HUES6 (cell line): ENCODE data around the gene LAPTM5.

Experiments used
- H3K27ac ChIP-seq: 2 replicates; pipeline ENCODE4 v1.7.0; 2013; ENCODE audit warnings: low read depth, mild to moderate bottlenecking, low read length, inconsistent platforms
- H3K27me3 ChIP-seq: 2 replicates; pipeline ENCODE4 v1.6.1; 2013; ENCODE audit warnings: low read length; ENCODE audit not compliant: control insufficient read depth, insufficient read depth
- H3K36me3 ChIP-seq: 2 replicates; pipeline ENCODE4 v1.6.1; 2013; ENCODE audit warnings: low read length; ENCODE audit not compliant: control insufficient read depth, insufficient read depth
- H3K4me1 ChIP-seq: 2 replicates; pipeline ENCODE4 v1.6.1; 2013; ENCODE audit warnings: low read length; ENCODE audit not compliant: control insufficient read depth, insufficient read depth
- H3K4me3 ChIP-seq: 2 replicates; pipeline ENCODE4 v1.5.1; 2013; ENCODE audit warnings: low read depth, low read length
- H3K9ac ChIP-seq: one replicate; pipeline ENCODE4 v1.6.1; 2013; ENCODE audit warnings: mild to moderate bottlenecking, low read length
- H3K9me3 ChIP-seq: 2 replicates; pipeline ENCODE4 v1.6.1; 2013; ENCODE audit warnings: low read depth, low read length; ENCODE audit not compliant: control insufficient read depth, insufficient read depth

Gene LAPTM5

GRCh38 chr1:30785714-30786113 lies 28.1 kb upstream of the LAPTM5 start:
- Histone ChIP-seq H3K9ac (no peak overlapping the region), H3K4me1 (peaks cover 10% of the 10 kb centered on the region), H3K27me3 (no peaks in the 10 kb centered on the region), H3K9me3 (no peaks in the 10 kb centered on the region), H3K4me3 (no peak overlapping the region), H3K27ac (no peak overlapping the region), H3K36me3 (no peaks in the 10 kb centered on the region)

- Histone ChIP-seq H3K27ac (no peak overlapping the region), H3K27me3 (no peaks in the 10 kb centered on the region), H3K4me3 (no peak overlapping the region), H3K9me3 (no peaks in the 10 kb centered on the region), H3K9ac (no peak overlapping the region), H3K4me1 (peaks cover 10% of the 10 kb centered on the region), H3K36me3 (no peaks in the 10 kb centered on the region)
Measured at GRCh38 chr1:30785181-30785580, 27.6 kb upstream of the LAPTM5 start.

- Histone ChIP-seq H3K36me3 (no peaks in the 10 kb centered on the region), H3K4me1 (peaks cover 12% of the 10 kb centered on the region), H3K9ac (no peak overlapping the region), H3K4me3 (no peak overlapping the region), H3K27ac (no peak overlapping the region), H3K9me3 (no peaks in the 10 kb centered on the region), H3K27me3 (no peaks in the 10 kb centered on the region)
Measured at GRCh38 chr1:30783256-30783915, 25.8 kb upstream of the LAPTM5 start.

DNA sequence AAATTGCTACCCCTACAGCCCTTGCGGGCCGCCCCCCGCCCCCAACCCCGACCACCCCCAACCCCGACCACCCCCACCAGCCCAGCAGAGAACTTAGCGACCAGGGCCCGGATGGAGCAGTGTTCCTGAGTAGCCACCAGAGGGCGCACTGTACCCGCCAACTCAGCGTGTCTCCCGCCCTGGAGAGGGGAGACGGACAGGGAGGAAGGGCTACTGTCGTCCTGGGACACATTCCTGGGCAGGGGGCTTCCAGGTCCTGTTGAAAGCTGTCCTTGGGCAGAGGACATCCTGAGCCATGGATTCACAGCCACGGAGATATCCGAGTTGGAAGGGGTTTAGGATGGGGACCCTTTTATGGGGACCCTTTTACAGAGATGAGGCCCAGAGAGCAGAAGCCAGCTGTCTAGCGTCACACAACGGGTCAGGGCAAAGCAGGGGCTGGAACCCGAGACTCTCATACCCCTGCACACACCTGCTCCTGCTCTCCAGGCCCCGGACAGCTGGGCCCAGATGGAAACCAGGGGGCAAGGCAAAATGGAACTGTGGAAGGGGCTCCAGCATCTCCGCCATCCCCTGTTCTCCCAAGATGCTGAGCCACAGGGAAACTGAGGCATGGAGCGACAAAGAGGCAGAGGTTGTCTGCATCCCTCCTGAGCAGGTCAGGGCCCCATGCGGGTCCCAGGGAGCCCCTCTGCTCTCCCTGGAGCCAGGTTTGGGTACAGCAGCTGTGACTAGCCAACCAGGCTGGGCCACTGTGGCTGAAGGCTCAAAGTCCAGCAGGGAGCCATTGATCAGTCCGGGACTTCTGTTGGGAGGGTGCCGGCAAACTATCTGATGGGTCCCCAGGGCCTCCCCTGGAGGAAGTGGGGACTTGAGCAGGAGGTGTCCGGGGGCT lies 25.0 kb upstream of the LAPTM5 start:
- Histone ChIP-seq H3K27ac (no peak overlapping the region), H3K9me3 (no peaks in the 10 kb centered on the region), H3K4me3 (no peak overlapping the region), H3K4me1 (peaks cover 12% of the 10 kb centered on the region), H3K36me3 (no peaks in the 10 kb centered on the region), H3K9ac (no peak overlapping the region), H3K27me3 (no peaks in the 10 kb centered on the region)

DNA sequence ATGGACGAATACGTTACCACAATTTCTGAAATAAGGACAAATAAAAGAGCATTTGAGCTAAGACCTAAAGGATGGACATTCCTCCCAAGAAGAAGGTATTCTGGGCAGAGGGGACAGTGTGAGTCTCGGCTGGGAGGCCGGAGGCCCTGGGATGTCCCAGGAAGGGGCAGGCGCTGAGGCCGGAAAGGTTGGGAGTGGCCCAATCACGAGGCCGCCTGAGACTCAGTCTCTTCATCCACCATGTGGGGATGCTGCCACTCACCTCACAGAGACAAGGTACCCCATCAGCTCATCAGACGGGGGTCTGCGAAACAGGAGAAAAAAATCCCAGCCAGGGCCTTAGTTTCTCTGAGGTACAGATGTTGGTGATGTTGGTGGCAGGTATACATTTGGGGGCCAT lies 24.3 kb upstream of the LAPTM5 start:
- no peaks in the 10 kb centered on the region for H3K9me3 ChIP-seq
- no peak overlapping the region for H3K4me3 ChIP-seq
- H3K4me1 ChIP-seq, result peaks cover 12% of the 10 kb centered on the region
- H3K27ac ChIP-seq, result no peak overlapping the region
- H3K27me3 ChIP-seq, result no peaks in the 10 kb centered on the region
- H3K9ac ChIP-seq, result no peak overlapping the region
- H3K36me3 ChIP-seq, result no peaks in the 10 kb centered on the region

DNA sequence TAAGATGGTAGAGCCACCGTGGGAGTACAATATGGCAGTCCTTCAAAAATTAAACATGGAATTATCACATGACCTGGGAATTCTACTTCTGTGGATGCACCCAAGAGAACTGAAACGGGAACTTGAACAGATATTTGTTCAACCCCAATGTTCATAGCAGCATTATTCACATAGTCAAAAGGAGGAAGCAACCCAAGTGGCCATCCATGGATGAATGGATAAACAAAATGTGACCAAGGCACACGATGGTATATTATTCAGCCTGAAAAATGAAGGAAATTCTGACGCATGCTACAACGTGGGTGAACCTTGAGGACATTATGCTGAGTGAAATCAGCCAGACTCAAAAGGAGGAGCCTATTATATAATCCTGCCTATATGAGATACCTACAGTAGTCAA lies 22.8 kb upstream of the LAPTM5 start:
- no peak overlapping the region for H3K9ac ChIP-seq
- H3K9me3 ChIP-seq, result no peaks in the 10 kb centered on the region
- no peaks in the 10 kb centered on the region for H3K36me3 ChIP-seq
- no peak overlapping the region for H3K27ac ChIP-seq
- H3K4me3 ChIP-seq, result no peak overlapping the region
- no peaks in the 10 kb centered on the region for H3K27me3 ChIP-seq
- peaks cover 12% of the 10 kb centered on the region for H3K4me1 ChIP-seq

- Histone ChIP-seq H3K36me3 (no peaks in the 10 kb centered on the region), H3K27ac (no peak overlapping the region), H3K9me3 (no peaks in the 10 kb centered on the region), H3K9ac (no peak overlapping the region), H3K4me1 (peaks cover 12% of the 10 kb centered on the region), H3K27me3 (no peaks in the 10 kb centered on the region), H3K4me3 (no peak overlapping the region)
Measured at GRCh38 chr1:30779294-30780071, 21.9 kb upstream of the LAPTM5 start.

DNA sequence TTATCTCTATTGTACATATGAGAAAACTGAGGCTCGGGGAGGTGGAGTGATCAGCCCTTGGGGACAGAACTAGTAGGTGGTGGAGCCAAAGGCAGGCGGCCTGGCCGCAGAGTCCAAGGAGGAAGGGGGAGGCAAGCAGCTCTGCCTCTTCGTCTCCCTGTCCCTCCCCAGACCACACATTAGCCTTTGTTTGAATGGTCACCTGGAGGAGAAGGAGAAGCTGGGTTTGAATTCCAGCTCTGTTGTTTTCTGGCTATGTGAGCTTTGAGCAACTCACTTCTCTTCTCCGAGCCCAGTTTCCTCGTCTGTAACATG lies 21.4 kb upstream of the LAPTM5 start:
- no peaks in the 10 kb centered on the region for H3K27me3 ChIP-seq
- H3K4me1 ChIP-seq, result peaks cover 12% of the 10 kb centered on the region
- no peaks in the 10 kb centered on the region for H3K36me3 ChIP-seq
- no peak overlapping the region for H3K9ac ChIP-seq
- H3K27ac ChIP-seq, result no peak overlapping the region
- no peak overlapping the region for H3K4me3 ChIP-seq
- no peaks in the 10 kb centered on the region for H3K9me3 ChIP-seq

GRCh38 chr1:30778154-30778978 lies 20.8 kb upstream of the LAPTM5 start:
- no peak overlapping the region for H3K27ac ChIP-seq
- peaks cover 10% of the 10 kb centered on the region for H3K4me1 ChIP-seq
- H3K9me3 ChIP-seq, result no peaks in the 10 kb centered on the region
- H3K4me3 ChIP-seq, result no peak overlapping the region
- H3K9ac ChIP-seq, result no peak overlapping the region
- no peaks in the 10 kb centered on the region for H3K36me3 ChIP-seq
- no peaks in the 10 kb centered on the region for H3K27me3 ChIP-seq

DNA sequence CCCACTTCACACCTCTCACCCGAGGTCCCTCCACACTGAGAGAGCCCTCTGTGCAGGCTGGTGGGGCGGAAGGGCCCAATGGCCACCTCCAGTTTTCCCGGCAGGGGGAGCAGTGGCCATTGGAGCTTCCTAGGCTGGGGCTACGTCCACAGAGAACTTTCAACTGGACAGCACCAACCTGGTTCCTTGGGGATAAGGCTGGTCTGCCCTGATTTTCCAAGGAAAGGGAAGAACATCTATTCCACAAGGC lies 20.3 kb upstream of the LAPTM5 start:
- H3K27me3 ChIP-seq, result no peaks in the 10 kb centered on the region
- H3K4me1 ChIP-seq, result peaks cover 6% of the 10 kb centered on the region; the same call in 1 of the 2 replicates
- no peak overlapping the region for H3K27ac ChIP-seq

More for the DNA sequence above, 20.3 kb upstream of the LAPTM5 start:
- Histone ChIP-seq H3K36me3 (no peaks in the 10 kb centered on the region), H3K9me3 (no peaks in the 10 kb centered on the region), H3K4me3 (no peak overlapping the region), H3K9ac (no peak overlapping the region)
